Astrocyte (in vitro differentiated cells and primary cell): Measurements from ENCODE around the gene RUNX1. TPM values are rescaled to one million over a fixed set of nuclear protein-coding genes. Genes with fewer than 3 reads are reported as not detected.

ENCODE experiments used
- DNase-seq: peaks from one replicate; pipeline ENCODE4 v3.0.0-alpha.2; 2010; ENCODE audit warnings: low read depth
- FAIRE-seq: peaks from 2 replicates; lab custom pipeline; 2011; peaks lifted over from hg19 to GRCh38; lab: Jason Lieb, UNC
- H2AFZ ChIP-seq: 2 replicates; pipeline ENCODE4 v1.6.0; 2012; ENCODE audit warnings: low read depth, low read length, inconsistent platforms
- H3K27ac ChIP-seq: 2 replicates; pipeline ENCODE4 v1.5.1; 2011; ENCODE audit warnings: low read depth, low read length, inconsistent platforms
- H3K27me3 ChIP-seq: 2 replicates; pipeline ENCODE4 v1.6.0; 2011; ENCODE audit warnings: low read length, inconsistent platforms; ENCODE audit not compliant: insufficient read depth
- H3K36me3 ChIP-seq: 2 replicates; pipeline ENCODE4 v1.5.1; 2011; ENCODE audit warnings: low read length, inconsistent platforms; ENCODE audit not compliant: insufficient read depth
- H3K4me1 ChIP-seq: 2 replicates; pipeline ENCODE4 v1.5.1; 2011; ENCODE audit warnings: low read length, inconsistent platforms; ENCODE audit not compliant: insufficient read depth
- H3K4me2 ChIP-seq: 2 replicates; pipeline ENCODE4 v1.6.0; 2012; ENCODE audit warnings: low read length, inconsistent platforms
- H3K4me3 ChIP-seq: 2 replicates; pipeline ENCODE4 v1.5.1; 2011; ENCODE audit warnings: low read depth, mild to moderate bottlenecking, low read length, inconsistent platforms; ENCODE audit not compliant: insufficient read depth
- H3K79me2 ChIP-seq: 2 replicates; pipeline ENCODE4 v1.6.0; 2012; ENCODE audit warnings: mild to moderate bottlenecking, low read length, inconsistent platforms; ENCODE audit not compliant: insufficient read depth
- H3K9ac ChIP-seq: 2 replicates; pipeline ENCODE4 v1.6.0; 2012; ENCODE audit warnings: mild to moderate bottlenecking, low read length, inconsistent platforms
- H3K9me3 ChIP-seq: 2 replicates; pipeline ENCODE4 v1.5.1; 2012; ENCODE audit warnings: low read depth, mild to moderate bottlenecking, low read length, inconsistent platforms; ENCODE audit not compliant: insufficient read depth
- H4K20me1 ChIP-seq: 2 replicates; pipeline ENCODE4 v1.6.0; 2012; ENCODE audit warnings: low read length, inconsistent platforms; ENCODE audit not compliant: insufficient read depth
- H3K27ac Mint-ChIP-seq: one replicate; pipeline ENCODE4 v1.8.0; 2021; ENCODE audit warnings: mild to moderate bottlenecking, mixed read lengths; ENCODE audit not compliant: unreplicated experiment
- H3K27me3 Mint-ChIP-seq: one replicate; pipeline ENCODE4 v1.8.0; 2021; ENCODE audit warnings: low read depth, mixed read lengths; ENCODE audit not compliant: unreplicated experiment
- H3K36me3 Mint-ChIP-seq: one replicate; pipeline ENCODE4 v1.8.0; 2021; ENCODE audit warnings: low read depth, mixed read lengths; ENCODE audit not compliant: unreplicated experiment
- H3K4me1 Mint-ChIP-seq: one replicate; pipeline ENCODE4 v1.8.0; 2021; ENCODE audit warnings: low read depth, mixed read lengths; ENCODE audit not compliant: unreplicated experiment
- H3K4me3 Mint-ChIP-seq: one replicate; pipeline ENCODE4 v1.8.0; 2021; ENCODE audit warnings: mild to moderate bottlenecking, moderate library complexity, mixed read lengths; ENCODE audit not compliant: unreplicated experiment
- H3K9me3 Mint-ChIP-seq: one replicate; pipeline ENCODE4 v1.8.0; 2021; ENCODE audit warnings: mild to moderate bottlenecking, mixed read lengths; ENCODE audit not compliant: unreplicated experiment
- CTCF ChIP-seq: IDR thresholded peaks from 2 replicates; pipeline ENCODE4 v1.5.1; 2011; ENCODE audit warnings: low read depth, mild to moderate bottlenecking, inconsistent platforms, low read length, moderate library complexity; ENCODE audit not compliant: insufficient read depth
- EZH2 ChIP-seq: IDR thresholded peaks from 2 replicates; pipeline ENCODE4 v1.6.1; 2012; ENCODE audit warnings: mild to moderate bottlenecking, low read length, inconsistent platforms; ENCODE audit not compliant: insufficient read depth
- total RNA-seq: library from RNA; stranded (reverse); gene quantifications from 2 replicates; pipeline ENCODE4 v1.2.1, GENCODE V29; 2021

Gene RUNX1
- total RNA-seq, 1 donor from 2014 or later = 84.6 TPM

- Mint-ChIP-seq H3K4me3 (no peak overlapping the region), H3K27ac (no peak overlapping the region), H3K36me3 (peaks cover 2% of the 10 kb centered on the region), H3K4me1 (peaks cover 19% of the 10 kb centered on the region), H3K9me3 (peaks cover 7% of the 10 kb centered on the region), H3K27me3 (no peaks in the 10 kb centered on the region)
- no peak for DNase-seq
- Histone ChIP-seq H3K27me3 (no peaks in the 10 kb centered on the region), H4K20me1 (no peaks in the 10 kb centered on the region), H3K79me2 (no peaks in the 10 kb centered on the region), H3K27ac (no peak overlapping the region), H3K4me3 (no peak overlapping the region), H3K4me1 (peaks cover 12% of the 10 kb centered on the region), H3K36me3 (no peaks in the 10 kb centered on the region), H3K9ac (no peak overlapping the region), H3K9me3 (no peaks in the 10 kb centered on the region), H3K4me2 (no peak overlapping the region), H2AFZ (no peak overlapping the region)
- TF ChIP-seq CTCF (no peak), EZH2 (no peak)
- no peak for FAIRE-seq
Observed at GRCh38 chr21:35071347-35071746, 22.2 kb upstream of the RUNX1 start.

GRCh38 chr21:35070436-35070835 is 21.3 kb upstream of the RUNX1 start:
- Histone ChIP-seq H3K79me2 (no peaks in the 10 kb centered on the region), H3K36me3 (no peaks in the 10 kb centered on the region), H3K27ac (no peak overlapping the region), H3K9ac (no peak overlapping the region), H3K9me3 (no peaks in the 10 kb centered on the region), H3K4me3 (no peak overlapping the region), H4K20me1 (no peaks in the 10 kb centered on the region), H3K4me1 (peaks cover 9% of the 10 kb centered on the region), H2AFZ (no peak overlapping the region), H3K4me2 (no peak overlapping the region), H3K27me3 (no peaks in the 10 kb centered on the region)
- H3K36me3 Mint-ChIP-seq = peaks cover 2% of the 10 kb centered on the region
- no peak for TF ChIP-seq CTCF
- no peak for TF ChIP-seq EZH2
- no peak for FAIRE-seq
- peaks cover 7% of the 10 kb centered on the region for H3K9me3 Mint-ChIP-seq
- no peak for DNase-seq
- H3K27ac Mint-ChIP-seq = no peak overlapping the region
- H3K4me1 Mint-ChIP-seq = peaks cover 15% of the 10 kb centered on the region
- H3K4me3 Mint-ChIP-seq = no peak overlapping the region
- H3K27me3 Mint-ChIP-seq = no peaks in the 10 kb centered on the region

- H3K4me2 ChIP-seq = no peak overlapping the region
- Mint-ChIP-seq H3K4me3 (no peak overlapping the region), H3K27me3 (no peaks in the 10 kb centered on the region), H3K27ac (no peak overlapping the region), H3K9me3 (no peaks in the 10 kb centered on the region), H3K4me1 (peaks cover 16% of the 10 kb centered on the region), H3K36me3 (no peaks in the 10 kb centered on the region)
- H2AFZ ChIP-seq = no peak overlapping the region
- DNase-seq (no peak), FAIRE-seq (no peak)
- no peaks in the 10 kb centered on the region for H3K36me3 ChIP-seq
- H4K20me1 ChIP-seq = no peaks in the 10 kb centered on the region
- H3K27ac ChIP-seq = no peak overlapping the region
- no peak overlapping the region for H3K4me3 ChIP-seq
- no peak overlapping the region for H3K9ac ChIP-seq
- no peaks in the 10 kb centered on the region for H3K4me1 ChIP-seq
- H3K27me3 ChIP-seq = no peaks in the 10 kb centered on the region
- no peaks in the 10 kb centered on the region for H3K9me3 ChIP-seq
- TF ChIP-seq EZH2 (no peak), CTCF (no peak)
- H3K79me2 ChIP-seq = no peaks in the 10 kb centered on the region
Observed at GRCh38 chr21:35066824-35067223, 17.7 kb upstream of the RUNX1 start.
